DOHH2 (cell line): ENCODE results near the gene HOXB1.

Experiments used
- H3F3A ChIP-seq: fragments of 200-600 bp; sonication (generic), shearing (Covaris generic); 2 replicates; pipeline ENCODE4 v1.6.0; 2016; ENCODE audit warnings: antibody characterized with exemption, mild to moderate bottlenecking; ENCODE audit not compliant: control insufficient read depth, insufficient read depth
- H3K27ac ChIP-seq: fragments of 200-600 bp; sonication (generic); 2 replicates; pipeline ENCODE4 v1.5.1; 2014; ENCODE audit warnings: low read depth, mild to moderate bottlenecking, low read length, moderate library complexity
- H3K27me3 ChIP-seq: fragments of 200-600 bp; sonication (generic); 2 replicates; pipeline ENCODE4 v1.6.1; 2014; ENCODE audit warnings: mild to moderate bottlenecking, low read length, mixed read lengths; ENCODE audit not compliant: control insufficient read depth
- H3K36me3 ChIP-seq: fragments of 200-600 bp; sonication (generic); 2 replicates; pipeline ENCODE4 v1.6.1; 2014; ENCODE audit warnings: mild to moderate bottlenecking, low read length, moderate library complexity, mixed read lengths; ENCODE audit not compliant: control insufficient read depth
- H3K4me1 ChIP-seq: fragments of 200-600 bp; sonication (generic); 2 replicates; pipeline ENCODE4 v1.6.1; 2014; ENCODE audit warnings: mild to moderate bottlenecking, low read length, mixed read lengths; ENCODE audit not compliant: control insufficient read depth
- H3K4me2 ChIP-seq: fragments of 200-600 bp; sonication (generic); 2 replicates; pipeline ENCODE4 v1.6.0; 2014; ENCODE audit warnings: mild to moderate bottlenecking, low read length, moderate library complexity
- H3K4me3 ChIP-seq: fragments of 200-600 bp; sonication (generic); 2 replicates; pipeline ENCODE4 v1.5.1; 2014; ENCODE audit warnings: mild to moderate bottlenecking, low read length, mixed read lengths
- H3K79me2 ChIP-seq: fragments of 200-600 bp; sonication (generic); 2 replicates; pipeline ENCODE4 v1.6.1; 2014; ENCODE audit warnings: mild to moderate bottlenecking, low read length, mixed read lengths; ENCODE audit not compliant: control insufficient read depth
- H3K9me2 ChIP-seq: fragments of 200-600 bp; sonication (generic); replicated peaks from 2 replicates; pipeline ENCODE4 v1.6.1; 2014; ENCODE audit warnings: mild to moderate bottlenecking, low read length, mixed read lengths; ENCODE audit not compliant: control insufficient read depth
- H3K9me3 ChIP-seq: fragments of 200-600 bp; sonication (generic); 2 replicates; pipeline ENCODE4 v1.6.1; 2014; ENCODE audit warnings: antibody characterized with exemption, low read length, mixed read lengths; ENCODE audit not compliant: control insufficient read depth, insufficient read depth
- H4K20me1 ChIP-seq: fragments of 200-600 bp; sonication (generic); 2 replicates; pipeline ENCODE4 v1.6.0; 2014; ENCODE audit warnings: low read depth, mild to moderate bottlenecking, antibody characterized with exemption, low read length, moderate library complexity; ENCODE audit not compliant: control insufficient read depth, insufficient read depth
- EZH2phosphoT487 ChIP-seq: fragments of 200-600 bp; sonication (generic); IDR thresholded peaks from 2 replicates; pipeline ENCODE4 v1.6.1; 2017; ENCODE audit warnings: borderline replicate concordance, mild to moderate bottlenecking, antibody characterized with exemption, low read length, moderate library complexity, mixed read lengths
- TF ChIP-seq, protein P1 (sequence below): fragments of 200-600 bp; sonication (generic); IDR thresholded peaks from one replicate; pipeline ENCODE4 v1.5.1; 2014; ENCODE audit warnings: antibody characterized with exemption, mild to moderate bottlenecking, low read depth, low read length; ENCODE audit not compliant: poor library complexity, severe bottlenecking

HOXB1 gene

DNA sequence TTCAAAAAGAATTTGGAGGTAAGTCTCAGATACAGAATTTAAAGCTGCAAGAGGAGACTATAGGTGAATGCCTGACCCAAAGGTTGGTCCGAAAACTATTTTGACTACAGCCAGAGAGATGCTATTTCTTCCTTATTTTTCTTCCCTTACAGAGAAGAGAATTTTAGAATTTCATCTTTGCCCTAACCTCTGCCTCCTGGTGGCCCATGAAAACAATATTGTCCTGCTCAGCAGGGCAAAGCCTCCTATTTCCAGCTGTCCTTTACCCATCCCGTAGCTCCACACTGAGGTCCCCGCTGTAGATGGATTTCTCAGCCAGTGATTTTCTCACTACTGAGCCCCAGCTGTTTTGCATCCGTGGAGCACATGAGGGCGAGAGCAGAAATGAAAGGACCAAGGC is 24.6 kb downstream of the HOXB1 start:
- H3K4me2 ChIP-seq: no peak overlapping the region

DNA sequence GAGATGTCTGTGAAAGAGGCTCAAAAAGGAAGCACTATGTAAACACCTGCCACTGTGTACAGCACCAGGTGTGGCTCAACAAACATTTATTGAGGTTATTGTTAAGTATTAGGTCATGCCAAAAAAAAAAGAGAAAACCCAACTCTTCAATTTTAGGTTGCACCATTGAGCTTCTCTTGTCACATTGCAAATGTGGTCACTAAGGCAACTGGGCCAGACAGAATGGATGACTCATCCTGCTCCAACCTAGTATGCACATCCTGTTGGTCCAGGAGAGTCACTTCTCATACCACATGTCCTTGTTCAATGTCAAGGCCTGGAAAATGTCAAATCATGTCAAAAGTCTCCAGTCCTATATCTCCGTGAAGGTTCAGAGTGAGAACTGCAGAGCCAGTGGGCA is 25.0 kb downstream of the HOXB1 start:
- no peaks in the 10 kb centered on the region for H3K36me3 ChIP-seq
- TF ChIP-seq, protein P1, sequence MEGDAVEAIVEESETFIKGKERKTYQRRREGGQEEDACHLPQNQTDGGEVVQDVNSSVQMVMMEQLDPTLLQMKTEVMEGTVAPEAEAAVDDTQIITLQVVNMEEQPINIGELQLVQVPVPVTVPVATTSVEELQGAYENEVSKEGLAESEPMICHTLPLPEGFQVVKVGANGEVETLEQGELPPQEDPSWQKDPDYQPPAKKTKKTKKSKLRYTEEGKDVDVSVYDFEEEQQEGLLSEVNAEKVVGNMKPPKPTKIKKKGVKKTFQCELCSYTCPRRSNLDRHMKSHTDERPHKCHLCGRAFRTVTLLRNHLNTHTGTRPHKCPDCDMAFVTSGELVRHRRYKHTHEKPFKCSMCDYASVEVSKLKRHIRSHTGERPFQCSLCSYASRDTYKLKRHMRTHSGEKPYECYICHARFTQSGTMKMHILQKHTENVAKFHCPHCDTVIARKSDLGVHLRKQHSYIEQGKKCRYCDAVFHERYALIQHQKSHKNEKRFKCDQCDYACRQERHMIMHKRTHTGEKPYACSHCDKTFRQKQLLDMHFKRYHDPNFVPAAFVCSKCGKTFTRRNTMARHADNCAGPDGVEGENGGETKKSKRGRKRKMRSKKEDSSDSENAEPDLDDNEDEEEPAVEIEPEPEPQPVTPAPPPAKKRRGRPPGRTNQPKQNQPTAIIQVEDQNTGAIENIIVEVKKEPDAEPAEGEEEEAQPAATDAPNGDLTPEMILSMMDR: no peak
- TF ChIP-seq EZH2phosphoT487: no peak
- H3K9me3 ChIP-seq: no peaks in the 10 kb centered on the region
- no peaks in the 10 kb centered on the region for H4K20me1 ChIP-seq
- no peak overlapping the region for H3K27ac ChIP-seq
- H3K4me1 ChIP-seq: no peaks in the 10 kb centered on the region
- H3F3A ChIP-seq: no peaks in the 10 kb centered on the region
- no peak overlapping the region for H3K4me3 ChIP-seq
- no peaks in the 10 kb centered on the region for H3K9me2 ChIP-seq
- H3K27me3 ChIP-seq: peaks cover 46% of the 10 kb centered on the region
- no peaks in the 10 kb centered on the region for H3K79me2 ChIP-seq
- H3K4me2 ChIP-seq: no peak overlapping the region

More for the DNA sequence above, 24.6 kb downstream of the HOXB1 start:
- Histone ChIP-seq H3K79me2 (no peaks in the 10 kb centered on the region), H3F3A (no peaks in the 10 kb centered on the region), H3K4me1 (no peaks in the 10 kb centered on the region), H3K36me3 (no peaks in the 10 kb centered on the region), H3K9me3 (no peaks in the 10 kb centered on the region), H4K20me1 (no peaks in the 10 kb centered on the region), H3K9me2 (no peaks in the 10 kb centered on the region), H3K27ac (no peak overlapping the region), H3K27me3 (peaks cover 46% of the 10 kb centered on the region), H3K4me3 (no peak overlapping the region)
- TF ChIP-seq, protein P1: no peak
- TF ChIP-seq EZH2phosphoT487: no peak

DNA sequence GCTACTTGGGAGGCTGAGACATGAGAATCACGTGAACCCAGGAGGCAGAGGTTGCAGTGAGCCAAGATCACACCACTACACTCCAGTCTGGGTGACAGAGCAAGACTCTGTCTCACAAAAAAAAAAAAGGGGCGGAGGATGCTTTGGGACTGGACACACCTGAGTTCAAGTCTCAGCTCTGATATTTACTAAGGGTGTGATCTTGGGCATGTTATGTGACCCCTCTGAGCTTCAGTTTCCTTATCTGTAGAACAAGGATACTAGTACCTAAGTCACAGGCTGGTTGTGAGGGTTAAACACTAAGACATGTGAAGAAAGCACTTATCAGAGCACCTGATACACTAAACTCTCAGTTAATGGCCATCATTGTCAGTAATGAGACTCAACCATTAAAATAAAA is 25.9 kb downstream of the HOXB1 start:
- no peaks in the 10 kb centered on the region for H3K79me2 ChIP-seq

More for the DNA sequence above, 25.9 kb downstream of the HOXB1 start:
- H3K36me3 ChIP-seq: no peaks in the 10 kb centered on the region
- H3K4me3 ChIP-seq: no peak overlapping the region
- H3K27ac ChIP-seq: no peak overlapping the region
- no peaks in the 10 kb centered on the region for H3K9me3 ChIP-seq
- H3K4me2 ChIP-seq: no peak overlapping the region
- no peaks in the 10 kb centered on the region for H3K9me2 ChIP-seq
- H3F3A ChIP-seq: no peaks in the 10 kb centered on the region
- H3K4me1 ChIP-seq: no peaks in the 10 kb centered on the region
- H4K20me1 ChIP-seq: no peaks in the 10 kb centered on the region
- TF ChIP-seq EZH2phosphoT487: no peak
- TF ChIP-seq, protein P1: no peak
- peaks cover 49% of the 10 kb centered on the region for H3K27me3 ChIP-seq
